NCI-H446 treated with DMSO at 0.1 percent for 48 hours (cell line): Measurements from ENCODE around the gene NOSIP.
"Not testable (repeated sequence)": the region's sequence is repeated elsewhere in the genome, so short reads cannot be mapped to it uniquely, and the experiment has no call there.

ENCODE experiments used
- DNase-seq: peaks from one replicate; lab custom pipeline; 2025; lab: John Stamatoyannopoulos, UW

NOSIP gene

DNA sequence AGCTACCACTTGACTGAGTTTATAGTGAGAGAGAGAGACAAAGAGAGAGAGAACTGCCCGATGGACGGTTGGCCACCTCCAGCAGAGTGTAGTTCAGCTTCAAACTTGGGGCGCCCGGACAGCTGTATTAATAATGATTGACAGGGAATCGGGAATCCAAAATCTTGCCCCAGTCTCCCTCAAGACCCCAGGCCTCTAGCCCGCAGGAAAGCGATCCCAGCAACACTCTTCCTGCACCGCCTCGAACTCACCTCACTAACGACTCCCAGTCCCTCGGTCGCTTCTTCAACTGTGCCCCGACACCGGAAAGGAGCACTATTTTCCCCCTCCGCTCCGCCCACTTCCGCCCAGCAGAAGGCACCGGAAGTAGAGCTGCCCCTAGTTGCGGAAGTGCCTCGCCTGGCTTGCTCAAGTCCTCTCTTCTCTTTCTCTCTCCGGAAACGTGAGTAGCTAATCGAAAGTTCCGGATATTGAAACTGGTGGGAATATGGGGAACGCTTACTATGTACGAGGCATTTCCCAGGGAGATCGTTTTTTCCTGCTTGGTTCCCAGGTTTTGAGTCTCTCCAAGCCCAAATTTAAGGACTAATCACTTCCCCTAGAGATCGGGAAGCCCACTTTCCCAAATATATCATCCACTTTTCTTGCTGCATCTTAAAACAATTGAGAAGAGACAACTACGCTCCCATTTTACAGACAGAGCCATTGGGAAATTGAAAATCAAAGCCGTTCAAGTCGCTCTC, at the start of gene NOSIP:
NOSIP (minus strand) TSS at position 293 of the 743 bp plus-strand sequence. CDS start 19,865 bp downstream, outside the sequence.
- DNase-seq: peak; percentile 94

- no peak for DNase-seq
Measured at GRCh38 chr19:49629659-49630058, 49.3 kb upstream of the NOSIP start.

DNA sequence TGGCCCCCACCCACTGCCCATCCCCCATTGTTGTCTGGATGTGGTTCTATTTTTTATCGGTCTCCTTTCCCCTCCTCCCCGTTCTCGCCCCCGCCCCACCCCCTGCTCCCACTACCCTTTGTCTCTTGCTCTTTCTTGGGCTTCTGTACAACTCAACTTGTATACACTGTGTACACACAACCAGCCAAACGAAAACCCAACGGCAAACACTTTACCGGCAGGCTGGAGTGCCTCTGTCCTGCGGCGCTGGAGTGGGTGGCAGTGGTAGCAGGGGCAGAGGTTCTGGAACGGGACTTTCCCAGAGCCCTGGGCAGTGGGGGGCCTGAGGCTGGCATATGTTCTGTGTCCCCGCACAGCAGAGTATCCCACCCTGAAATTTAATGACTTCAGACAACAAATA, 45.9 kb upstream of the NOSIP start:
- no peak for DNase-seq

- no peak for DNase-seq
Measured at GRCh38 chr19:49624967-49625910, 44.9 kb upstream of the NOSIP start.

DNA sequence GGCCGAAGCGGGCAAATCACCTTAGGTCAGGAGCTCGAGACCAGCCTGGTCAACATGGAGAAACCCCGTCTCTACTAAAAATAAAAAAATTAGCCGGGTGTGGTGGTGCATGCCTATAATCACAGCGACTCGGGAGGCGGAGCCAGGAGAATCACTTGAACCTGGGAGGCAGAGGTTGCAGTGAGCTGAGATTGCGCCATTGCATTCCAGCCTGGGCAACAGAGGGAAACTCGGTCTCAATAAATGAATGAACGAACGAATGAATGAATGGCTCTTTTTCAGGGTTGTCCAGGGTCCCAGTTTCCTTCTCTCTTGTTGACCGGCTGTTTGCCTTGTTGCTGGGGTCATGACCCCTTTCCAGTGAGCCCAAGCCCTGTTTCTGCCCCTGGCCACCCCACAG, 37.5 kb upstream of the NOSIP start:
- not testable (repeated sequence) for DNase-seq

GRCh38 chr19:49616945-49617344, 36.6 kb upstream of the NOSIP start:
- no peak for DNase-seq

DNA sequence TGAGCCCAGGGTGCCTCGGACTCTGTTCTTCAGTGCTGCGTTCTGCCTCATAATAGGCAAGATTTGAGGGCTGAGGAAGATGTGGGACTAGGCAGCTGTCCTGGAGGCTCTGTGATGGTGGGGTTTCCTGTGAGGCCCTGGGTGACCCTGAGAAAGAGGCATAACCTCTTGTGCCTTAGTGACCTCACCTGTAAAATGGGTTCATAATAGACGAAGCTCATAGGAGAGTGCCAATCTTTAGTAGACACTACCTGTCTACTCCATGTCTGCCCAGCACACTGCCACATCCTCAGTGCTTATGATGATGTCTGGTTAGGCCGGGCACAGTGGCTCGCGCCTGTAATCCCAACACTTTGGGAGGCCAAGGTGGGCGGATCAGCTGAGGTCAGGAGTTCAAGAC, 36.2 kb upstream of the NOSIP start:
- DNase-seq: no peak

- DNase-seq: no peak
Measured at GRCh38 chr19:49615861-49616260, 35.5 kb upstream of the NOSIP start.

DNA sequence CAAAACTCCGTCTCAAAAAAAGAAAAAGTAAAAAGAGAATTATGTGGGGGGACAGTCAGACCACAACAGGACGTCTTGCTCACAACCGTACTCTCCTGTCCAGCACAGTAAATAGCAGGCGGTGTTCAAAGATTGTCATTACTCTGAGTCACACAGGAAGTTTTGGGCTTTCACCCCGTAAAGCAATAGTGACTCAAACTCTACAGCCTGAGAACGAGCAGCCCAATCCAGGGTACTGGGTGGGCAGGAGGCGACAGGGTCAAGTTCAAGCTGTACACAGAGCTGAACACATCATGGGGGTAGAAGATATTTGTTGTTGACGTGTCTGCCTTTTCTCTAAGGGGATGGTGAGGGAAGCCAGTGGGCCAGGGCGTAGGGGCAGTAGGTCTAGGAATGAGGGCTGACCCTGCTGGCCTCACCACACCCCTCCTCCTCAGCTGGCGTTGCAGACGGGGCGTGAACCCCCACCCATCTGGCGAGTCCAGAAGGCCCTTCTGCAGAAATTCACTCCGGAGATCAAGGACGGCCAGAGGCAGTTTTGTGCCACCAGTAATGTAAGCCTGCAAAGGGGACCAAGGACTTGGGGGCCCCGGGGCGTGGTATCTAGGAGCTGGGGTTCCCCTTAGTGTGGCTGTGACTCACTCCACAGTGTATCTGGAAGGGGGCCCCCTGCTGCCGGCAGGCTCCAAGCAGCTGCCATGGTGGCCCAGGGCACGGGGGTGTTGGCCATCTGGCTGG, 33.9 kb upstream of the NOSIP start:
- DNase-seq: no peak

DNA sequence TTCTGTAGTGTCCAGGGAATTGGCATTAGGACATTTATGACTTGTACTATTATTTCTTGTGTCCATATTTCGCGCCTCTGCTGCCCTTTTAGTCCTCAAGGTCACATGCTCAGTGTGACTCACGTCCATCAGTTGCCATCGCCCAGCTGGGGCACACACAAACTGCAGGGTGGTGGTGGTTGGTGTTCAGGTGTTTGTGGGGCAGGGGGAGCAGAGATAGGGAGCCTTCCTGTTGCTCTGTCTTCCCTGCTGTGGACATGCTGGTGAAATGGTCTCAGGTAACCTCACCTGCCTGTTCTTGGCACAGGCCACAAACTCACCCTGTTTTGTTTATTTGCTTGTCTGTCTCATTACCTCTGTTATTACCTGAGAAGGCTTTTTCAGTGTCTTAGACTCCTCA, 33.0 kb upstream of the NOSIP start:
- no peak for DNase-seq

GRCh38 chr19:49609499-49610092, 29.2 kb upstream of the NOSIP start:
- DNase-seq: no peak

DNA sequence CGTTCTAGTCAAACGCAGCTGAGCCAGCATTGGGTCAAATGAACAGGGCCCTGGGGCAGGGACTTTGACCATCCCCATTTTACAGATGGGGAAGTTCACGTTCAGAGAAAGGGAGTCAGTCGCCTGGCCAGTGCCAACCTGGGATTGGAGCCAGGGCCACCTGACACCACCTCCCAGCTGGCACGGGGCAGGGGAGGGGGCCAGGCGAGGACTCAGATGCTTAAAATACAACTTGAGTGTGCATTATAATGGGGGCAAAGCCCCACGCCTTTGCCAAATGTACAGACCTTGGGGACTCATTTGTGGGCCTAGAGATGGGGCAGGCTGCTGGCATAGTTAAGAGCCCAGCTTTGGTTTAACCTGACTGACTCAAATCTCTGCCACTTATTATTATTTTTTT, 25.2 kb upstream of the NOSIP start:
- no peak for DNase-seq

- no peak for DNase-seq
Measured at GRCh38 chr19:49602806-49603205, 22.4 kb upstream of the NOSIP start.

DNA sequence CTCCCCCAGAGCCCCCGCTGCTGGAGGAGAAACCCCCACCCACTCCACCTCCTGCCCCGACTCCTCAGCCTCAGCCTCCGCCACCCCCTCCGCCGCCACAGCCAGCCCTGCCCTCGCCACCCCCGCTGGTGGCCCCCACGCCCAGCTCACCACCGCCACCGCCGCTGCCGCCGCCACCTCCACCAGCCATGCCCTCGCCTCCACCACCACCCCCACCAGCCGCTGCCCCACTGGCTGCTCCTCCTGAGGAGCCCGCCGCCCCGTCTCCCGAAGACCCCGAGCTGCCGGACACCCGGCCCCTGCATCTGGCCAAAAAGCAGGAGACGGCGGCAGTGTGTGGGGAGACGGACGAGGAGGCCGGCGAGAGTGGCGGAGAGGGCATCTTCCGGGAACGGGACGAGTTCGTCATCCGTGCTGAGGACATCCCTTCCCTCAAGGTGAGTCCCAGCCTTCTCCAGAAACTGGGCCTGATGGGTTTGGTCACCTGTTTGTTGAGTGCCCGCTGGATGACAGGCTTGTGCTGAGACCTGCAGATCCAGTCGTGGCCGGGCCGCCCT, 21.2 kb upstream of the NOSIP start:
- DNase-seq: no peak

- DNase-seq: no peak
Measured at GRCh38 chr19:49599378-49600295, 19.3 kb upstream of the NOSIP start.

DNA sequence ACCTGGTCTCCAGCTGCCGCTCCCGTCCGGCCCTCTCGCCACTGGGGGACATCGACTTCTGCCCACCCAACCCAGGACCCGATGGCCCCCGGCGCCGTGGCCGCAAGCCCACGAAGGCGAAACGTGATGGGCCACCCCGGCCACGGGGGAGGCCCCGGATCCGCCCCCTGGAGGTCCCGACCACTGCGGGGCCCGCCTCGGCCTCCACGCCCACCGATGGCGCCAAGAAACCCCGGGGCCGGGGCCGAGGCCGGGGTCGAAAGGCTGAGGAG, 17.3 kb upstream of the NOSIP start:
- DNase-seq: no peak

DNA sequence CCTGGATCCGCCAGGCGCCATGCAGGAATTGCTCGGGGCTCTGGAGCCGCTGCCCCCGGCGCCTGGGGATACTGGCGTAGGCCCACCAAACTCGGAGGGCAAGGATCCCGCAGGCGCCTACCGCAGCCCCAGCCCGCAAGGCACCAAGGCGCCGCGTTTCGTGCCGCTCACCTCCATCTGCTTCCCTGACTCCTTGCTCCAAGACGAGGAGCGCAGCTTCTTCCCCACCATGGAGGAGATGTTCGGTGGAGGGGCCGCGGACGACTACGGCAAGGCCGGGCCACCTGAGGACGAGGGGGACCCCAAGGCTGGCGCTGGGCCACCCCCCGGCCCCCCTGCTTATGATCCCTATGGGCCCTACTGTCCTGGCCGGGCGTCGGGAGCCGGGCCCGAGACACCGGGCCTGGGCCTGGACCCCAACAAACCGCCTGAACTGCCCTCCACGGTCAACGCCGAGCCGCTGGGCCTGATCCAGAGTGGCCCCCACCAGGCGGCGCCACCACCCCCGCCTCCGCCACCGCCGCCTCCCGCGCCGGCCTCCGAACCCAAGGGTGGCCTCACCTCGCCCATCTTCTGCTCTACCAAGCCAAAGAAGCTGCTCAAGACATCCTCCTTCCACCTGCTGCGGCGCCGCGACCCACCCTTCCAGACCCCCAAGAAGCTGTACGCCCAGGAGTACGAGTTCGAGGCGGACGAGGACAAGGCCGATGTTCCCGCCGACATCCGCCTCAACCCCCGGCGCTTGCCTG, 16.8 kb upstream of the NOSIP start:
- DNase-seq: no peak

- no peak for DNase-seq
Measured at GRCh38 chr19:49596407-49596806, 16.1 kb upstream of the NOSIP start.

GRCh38 chr19:49595819-49596404, 15.6 kb upstream of the NOSIP start:
- no peak for DNase-seq
